Measurements from ENCODE around the gene DDN.

The DDN gene

DNA sequence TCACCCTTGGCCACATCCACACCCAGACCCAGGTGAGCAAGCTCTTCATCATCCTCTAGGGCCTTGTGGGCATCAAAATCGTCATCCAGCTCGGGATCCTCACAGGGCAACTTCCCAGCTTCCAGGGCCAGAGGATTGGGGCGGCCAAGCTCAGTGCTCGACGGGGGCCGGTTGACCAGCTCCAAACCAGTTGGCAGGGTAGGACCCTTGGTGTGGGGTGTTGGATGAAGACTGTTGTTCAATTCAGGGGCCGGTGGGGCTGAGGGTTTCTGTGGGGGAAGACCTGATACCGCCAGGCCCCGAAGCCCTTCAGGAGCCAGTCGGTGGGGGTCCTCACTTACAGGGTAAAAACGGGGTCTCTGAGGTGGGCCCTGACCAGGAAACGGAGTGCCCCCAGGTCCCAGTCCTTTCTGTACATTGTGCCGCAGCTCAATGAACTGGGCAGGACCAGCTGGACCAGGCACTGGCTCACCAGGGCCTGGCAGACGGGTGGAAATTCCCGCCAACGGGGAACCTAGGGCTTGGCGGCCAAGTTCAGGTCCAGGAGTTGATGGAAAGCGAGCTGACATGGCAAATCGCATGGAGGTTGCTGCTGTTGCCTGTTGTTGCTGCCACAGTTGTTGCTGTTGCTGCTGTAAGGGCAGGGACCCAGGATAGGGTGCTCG is 39.2 kb upstream of the DDN start:
- no peak overlapping the region for H3K4me3 ChIP-seq (ENCODE audit: low read length)
- no peaks in the 10 kb centered on the region for H3K4me1 ChIP-seq (ENCODE audit: insufficient read depth, low read length)
- H3K9ac ChIP-seq (ENCODE audit: low read depth, low read length): no peak overlapping the region
- WGBS: 94% methylated on average over 20 of the region's 20 CpGs
- no peak overlapping the region for H3K27ac ChIP-seq (ENCODE audit: low read depth, low read length)
- H3K36me3 ChIP-seq (ENCODE audit: insufficient read depth, low read length): peaks cover 98% of the 10 kb centered on the region
- H3K27me3 ChIP-seq (ENCODE audit: insufficient read depth, low read length): no peaks in the 10 kb centered on the region
- H3K9me3 ChIP-seq (ENCODE audit: insufficient read depth, low read depth, low read length): no peaks in the 10 kb centered on the region

GRCh38 chr12:49037947-49038237 is 38.7 kb upstream of the DDN start:
- WGBS: 94% methylated on average over 7 of the region's 7 CpGs
- Histone ChIP-seq H3K27me3 (ENCODE audit: insufficient read depth, low read length) (no peaks in the 10 kb centered on the region), H3K27ac (ENCODE audit: low read depth, low read length) (no peak overlapping the region), H3K9me3 (ENCODE audit: insufficient read depth, low read depth, low read length) (no peaks in the 10 kb centered on the region), H3K4me1 (ENCODE audit: insufficient read depth, low read length) (no peaks in the 10 kb centered on the region), H3K9ac (ENCODE audit: low read depth, low read length) (no peak overlapping the region), H3K4me3 (ENCODE audit: low read length) (no peak overlapping the region), H3K36me3 (ENCODE audit: insufficient read depth, low read length) (peaks cover 98% of the 10 kb centered on the region)

DNA sequence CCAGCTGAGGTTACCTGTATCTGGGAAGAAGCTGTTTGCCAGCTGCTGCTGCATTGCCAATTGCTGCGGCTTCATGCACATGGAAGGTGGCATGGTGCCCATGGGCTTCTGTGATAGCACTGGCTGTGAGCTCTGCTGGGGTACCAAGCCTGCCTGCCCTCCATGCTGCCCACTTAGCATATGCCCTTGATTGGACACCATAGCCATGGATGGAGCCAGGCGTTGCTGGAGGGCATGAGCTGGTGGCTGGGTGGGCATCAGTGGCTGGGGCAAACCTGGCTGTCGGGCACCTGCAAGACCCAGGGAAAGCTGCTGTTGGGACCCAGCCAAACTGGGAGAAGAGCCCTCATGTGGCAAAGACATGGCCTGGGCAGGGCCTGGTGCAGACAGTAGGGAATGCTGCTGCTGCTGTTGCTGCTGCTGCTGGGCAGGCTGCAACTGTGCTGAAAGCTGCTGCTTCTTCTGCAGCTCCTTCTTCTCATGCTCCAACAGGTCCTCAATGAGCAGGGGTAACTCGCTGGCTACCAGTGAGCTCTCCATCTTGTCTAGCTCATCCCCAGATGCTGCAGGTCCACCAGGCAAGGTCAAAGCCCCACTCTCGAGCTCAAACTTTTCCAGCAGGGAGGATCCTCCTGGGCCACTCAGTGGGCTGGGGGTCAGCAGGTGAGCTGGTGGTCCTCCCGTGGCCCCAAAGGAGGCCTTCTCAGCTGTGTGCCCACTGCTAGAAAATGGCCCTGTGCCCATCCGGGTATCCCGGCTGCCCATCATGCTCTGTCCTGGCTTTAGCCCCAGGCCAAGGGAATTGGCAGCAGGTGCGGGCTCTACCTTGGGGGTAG is 38.2 kb upstream of the DDN start:
- H3K9ac ChIP-seq (ENCODE audit: low read depth, low read length): no peak overlapping the region
- no peak overlapping the region for H3K4me3 ChIP-seq (ENCODE audit: low read length)
- H3K9me3 ChIP-seq (ENCODE audit: insufficient read depth, low read depth, low read length): no peaks in the 10 kb centered on the region
- no peaks in the 10 kb centered on the region for H3K27me3 ChIP-seq (ENCODE audit: insufficient read depth, low read length)
- H3K27ac ChIP-seq (ENCODE audit: low read depth, low read length): no peak overlapping the region
- H3K36me3 ChIP-seq (ENCODE audit: insufficient read depth, low read length): peaks cover 98% of the 10 kb centered on the region
- 95% methylated on average over 9 of the region's 9 CpGs for WGBS
- H3K4me1 ChIP-seq (ENCODE audit: insufficient read depth, low read length): no peaks in the 10 kb centered on the region

DNA sequence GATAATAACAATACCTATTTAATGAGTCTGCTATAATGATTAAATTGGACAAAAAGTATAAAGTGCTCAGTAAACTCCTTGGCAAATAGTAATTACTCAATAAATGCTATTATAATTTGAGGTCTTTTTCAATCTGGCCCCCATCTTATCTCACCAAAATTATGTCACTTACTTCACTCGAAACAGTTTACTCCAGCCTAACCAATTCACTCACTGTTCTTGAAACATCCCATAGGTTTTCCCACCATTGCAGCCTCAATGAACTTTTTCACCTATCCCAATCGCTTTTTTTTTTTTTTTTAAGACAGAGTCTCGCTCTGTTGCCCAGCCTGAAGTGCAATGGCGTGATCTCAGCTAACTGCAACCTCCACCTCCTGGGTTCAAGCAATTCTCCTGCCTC is 36.9 kb upstream of the DDN start:
- Histone ChIP-seq H3K36me3 (ENCODE audit: insufficient read depth, low read length) (peaks cover 98% of the 10 kb centered on the region), H3K9ac (ENCODE audit: low read depth, low read length) (no peak overlapping the region), H3K4me3 (ENCODE audit: low read length) (no peak overlapping the region), H3K9me3 (ENCODE audit: insufficient read depth, low read depth, low read length) (no peaks in the 10 kb centered on the region), H3K4me1 (ENCODE audit: insufficient read depth, low read length) (no peaks in the 10 kb centered on the region), H3K27ac (ENCODE audit: low read depth, low read length) (no peak overlapping the region), H3K27me3 (ENCODE audit: insufficient read depth, low read length) (no peaks in the 10 kb centered on the region)
- WGBS: 94% methylated on average over 4 of the region's 4 CpGs

GRCh38 chr12:49034286-49034622 is 35.1 kb upstream of the DDN start:
- Histone ChIP-seq H3K36me3 (ENCODE audit: insufficient read depth, low read length) (peaks cover 94% of the 10 kb centered on the region), H3K4me3 (ENCODE audit: low read length) (no peak overlapping the region), H3K4me1 (ENCODE audit: insufficient read depth, low read length) (no peaks in the 10 kb centered on the region), H3K9me3 (ENCODE audit: insufficient read depth, low read depth, low read length) (no peaks in the 10 kb centered on the region), H3K27ac (ENCODE audit: low read depth, low read length) (no peak overlapping the region), H3K9ac (ENCODE audit: low read depth, low read length) (no peak overlapping the region), H3K27me3 (ENCODE audit: insufficient read depth, low read length) (no peaks in the 10 kb centered on the region)
- 96% methylated on average over 4 of the region's 4 CpGs for WGBS

- Histone ChIP-seq H3K9me3 (ENCODE audit: insufficient read depth, low read depth, low read length) (no peaks in the 10 kb centered on the region), H3K4me1 (ENCODE audit: insufficient read depth, low read length) (no peaks in the 10 kb centered on the region), H3K36me3 (ENCODE audit: insufficient read depth, low read length) (peaks cover 94% of the 10 kb centered on the region), H3K4me3 (ENCODE audit: low read length) (no peak overlapping the region), H3K27me3 (ENCODE audit: insufficient read depth, low read length) (no peaks in the 10 kb centered on the region), H3K9ac (ENCODE audit: low read depth, low read length) (no peak overlapping the region), H3K27ac (ENCODE audit: low read depth, low read length) (no peak overlapping the region)
- WGBS: 96% methylated on average over 12 of the region's 12 CpGs
Observed at GRCh38 chr12:49033611-49034285, 34.6 kb upstream of the DDN start.

DNA sequence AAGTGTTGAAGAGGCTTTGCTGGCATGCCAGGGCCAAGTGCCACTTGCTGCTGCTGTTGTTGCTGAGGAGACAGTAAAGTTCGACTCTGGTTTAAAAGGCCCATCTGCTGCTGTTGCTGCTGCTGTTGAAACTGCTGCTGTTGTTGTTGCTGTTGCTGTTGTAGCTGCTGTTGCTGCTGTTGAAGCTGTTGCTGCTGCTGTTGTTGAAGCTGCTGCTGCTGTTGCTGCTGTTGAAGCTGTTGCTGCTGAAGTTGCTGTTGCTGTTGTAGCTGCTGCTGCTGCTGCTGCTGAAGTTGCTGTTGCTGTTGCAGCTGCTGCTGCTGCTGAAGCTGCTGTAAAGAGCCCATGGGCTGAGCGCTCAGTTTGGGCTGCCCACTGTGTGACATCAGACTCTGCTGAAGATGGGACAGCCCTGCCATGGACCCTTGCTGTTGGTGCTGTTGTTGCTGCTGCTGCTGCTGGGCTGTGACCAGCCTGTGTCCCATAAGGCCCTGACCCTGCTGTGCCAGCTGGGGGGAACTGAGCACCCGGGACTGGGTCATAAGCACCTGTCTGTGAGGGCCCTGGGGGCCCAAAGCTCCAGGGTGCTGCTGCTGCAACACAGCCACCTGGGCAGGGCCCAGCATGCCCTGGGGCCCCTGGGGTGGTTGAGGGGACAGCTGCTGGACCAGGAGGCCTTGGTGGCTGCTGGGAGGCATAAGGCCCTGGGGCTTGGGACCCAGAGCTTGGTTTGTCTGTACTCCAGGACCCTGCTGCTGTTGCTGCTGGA is 33.7 kb upstream of the DDN start:
- Histone ChIP-seq H3K9me3 (ENCODE audit: insufficient read depth, low read depth, low read length) (no peaks in the 10 kb centered on the region), H3K36me3 (ENCODE audit: insufficient read depth, low read length) (peaks cover 94% of the 10 kb centered on the region), H3K4me1 (ENCODE audit: insufficient read depth, low read length) (no peaks in the 10 kb centered on the region), H3K27ac (ENCODE audit: low read depth, low read length) (no peak overlapping the region), H3K4me3 (ENCODE audit: low read length) (no peak overlapping the region), H3K9ac (ENCODE audit: low read depth, low read length) (no peak overlapping the region), H3K27me3 (ENCODE audit: insufficient read depth, low read length) (no peaks in the 10 kb centered on the region)
- WGBS: 92% methylated on average over 3 of the region's 3 CpGs

DNA sequence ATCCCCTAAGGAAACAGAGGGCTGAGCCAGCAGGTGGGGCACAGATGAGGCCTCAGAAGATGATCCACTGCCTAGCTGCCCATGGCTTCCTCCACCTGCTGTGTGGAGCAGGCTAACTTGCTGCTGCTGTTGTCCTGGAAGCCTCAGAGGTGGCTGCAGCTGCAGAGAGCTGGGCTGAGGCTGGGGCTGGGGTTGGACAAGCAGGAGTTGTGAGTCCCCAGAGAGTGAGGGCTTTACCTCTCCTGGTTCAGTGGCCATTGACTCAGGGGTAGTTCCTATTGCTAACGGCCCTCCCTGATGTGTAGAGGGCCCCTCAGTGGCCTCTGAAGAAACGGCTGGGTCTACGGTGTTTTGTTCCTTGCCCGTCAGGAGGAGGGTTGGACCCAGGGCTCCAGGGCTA is 33.1 kb upstream of the DDN start:
- WGBS: 93% methylated on average over 4 of the region's 4 CpGs
- no peak overlapping the region for H3K9ac ChIP-seq (ENCODE audit: low read depth, low read length)
- no peak overlapping the region for H3K27ac ChIP-seq (ENCODE audit: low read depth, low read length)
- H3K9me3 ChIP-seq (ENCODE audit: insufficient read depth, low read depth, low read length): no peaks in the 10 kb centered on the region
- peaks cover 94% of the 10 kb centered on the region for H3K36me3 ChIP-seq (ENCODE audit: insufficient read depth, low read length)
- H3K4me1 ChIP-seq (ENCODE audit: insufficient read depth, low read length): no peaks in the 10 kb centered on the region
- no peaks in the 10 kb centered on the region for H3K27me3 ChIP-seq (ENCODE audit: insufficient read depth, low read length)
- no peak overlapping the region for H3K4me3 ChIP-seq (ENCODE audit: low read length)

- peaks cover 93% of the 10 kb centered on the region for H3K36me3 ChIP-seq (ENCODE audit: insufficient read depth, low read length)
- 96% methylated on average over 8 of the region's 8 CpGs for WGBS
- H3K4me3 ChIP-seq (ENCODE audit: low read length): no peak overlapping the region
Observed at GRCh38 chr12:49031573-49032161, 32.5 kb upstream of the DDN start.

DNA sequence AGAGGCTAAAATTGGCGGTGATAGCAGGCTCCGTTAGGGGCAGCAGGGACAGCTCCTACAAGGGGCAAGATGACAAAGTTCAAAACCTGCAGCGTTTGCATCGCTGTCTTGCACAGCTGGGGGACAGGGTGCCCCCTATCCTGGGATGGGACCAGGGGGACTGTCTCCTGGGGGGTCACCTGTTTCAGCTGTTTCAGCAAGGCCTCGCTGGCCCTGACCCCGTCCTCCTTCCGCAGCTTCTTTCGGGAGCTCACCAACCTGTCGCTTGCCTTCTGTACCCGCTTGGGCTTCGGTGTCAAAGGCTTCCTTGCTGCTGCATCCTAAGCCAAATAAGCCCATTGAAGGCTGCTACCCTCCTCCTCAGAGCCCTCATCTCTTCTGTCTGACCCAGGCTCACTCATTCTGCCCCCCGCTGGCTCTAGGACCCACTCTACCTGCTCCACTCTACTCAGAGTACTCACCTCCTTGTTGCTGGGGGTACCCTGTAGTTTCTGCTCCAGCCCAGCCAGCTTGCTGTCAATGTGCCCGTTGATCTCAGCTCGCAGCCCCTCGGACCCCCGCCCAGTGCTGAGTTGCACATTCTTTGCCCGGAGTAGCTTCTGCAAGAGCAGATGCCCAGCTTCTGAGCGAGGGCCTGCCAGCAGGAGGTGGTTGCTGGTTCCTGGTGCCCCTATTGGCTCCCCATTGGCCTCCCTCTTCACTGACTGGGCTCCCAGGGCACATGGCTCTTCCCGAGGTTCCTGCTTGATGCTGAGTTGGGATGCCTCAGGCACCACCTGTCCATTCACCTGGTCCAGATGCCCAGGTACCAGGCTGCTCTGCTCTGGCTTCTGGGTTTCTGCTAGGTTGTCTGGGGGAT is 31.8 kb upstream of the DDN start:
- H3K27ac ChIP-seq (ENCODE audit: low read depth, low read length): no peak overlapping the region
- H3K4me3 ChIP-seq (ENCODE audit: low read length): no peak overlapping the region
- H3K27me3 ChIP-seq (ENCODE audit: insufficient read depth, low read length): no peaks in the 10 kb centered on the region
- no peak overlapping the region for H3K9ac ChIP-seq (ENCODE audit: low read depth, low read length)
- H3K4me1 ChIP-seq (ENCODE audit: insufficient read depth, low read length): no peaks in the 10 kb centered on the region
- WGBS: 96% methylated on average over 19 of the region's 19 CpGs
- peaks cover 94% of the 10 kb centered on the region for H3K36me3 ChIP-seq (ENCODE audit: insufficient read depth, low read length)
- no peaks in the 10 kb centered on the region for H3K9me3 ChIP-seq (ENCODE audit: insufficient read depth, low read depth, low read length)

More at GRCh38 chr12:49031573-49032161, 32.5 kb upstream of the DDN start:
- H3K9ac ChIP-seq (ENCODE audit: low read depth, low read length): no peak overlapping the region
- no peaks in the 10 kb centered on the region for H3K9me3 ChIP-seq (ENCODE audit: insufficient read depth, low read depth, low read length)
- H3K27me3 ChIP-seq (ENCODE audit: insufficient read depth, low read length): no peaks in the 10 kb centered on the region
- no peaks in the 10 kb centered on the region for H3K4me1 ChIP-seq (ENCODE audit: insufficient read depth, low read length)
- no peak overlapping the region for H3K27ac ChIP-seq (ENCODE audit: low read depth, low read length)
